Measurements from ENCODE around the gene TMEM198. TPM values are rescaled to one million over a fixed set of nuclear protein-coding genes. Genes with fewer than 3 reads are reported as not detected.

TMEM198 gene
- total and polyA plus RNA-seq, 9 of the 15 experiments (the other 6 are each of a cell fraction or from before 2014, with no cell fraction given) = 0.03 to 3.8 (median 1.0) TPM

- no peak for TF ChIP-seq NFIX (CRISPR knock-in tag; IDR thresholded peaks at IDR 0.05; ENCODE audit: low read depth)
- no peak for TF ChIP-seq ZNF561 (CRISPR knock-in tag; conservative IDR thresholded peaks at IDR 0.05)
- no peak for TF ChIP-seq SMAD2 (IDR thresholded peaks at IDR 0.05; ENCODE audit: low read depth, low read length)
- TF ChIP-seq ZKSCAN3 (CRISPR knock-in tag; IDR thresholded peaks at IDR 0.05) = no peak
- no peak for TF ChIP-seq BRCA1 (IDR thresholded peaks at IDR 0.05)
- TF ChIP-seq BRCA1 (CRISPR knock-in tag; IDR thresholded peaks at IDR 0.05) = no peak
- no peak for TF ChIP-seq NFATC3 (IDR thresholded peaks at IDR 0.05)
- peak; percentile 98 for TF ChIP-seq MYC (IDR thresholded peaks at IDR 0.05; ENCODE audit: low read depth, low read length)
- no peak; the same call in 1 of the 2 replicates for TF ChIP-seq MYC (CRISPR knock-in tag; IDR thresholded peaks at IDR 0.05; ENCODE audit: borderline replicate concordance, low read depth)
- no peak for TF ChIP-seq ZSCAN29 (IDR thresholded peaks at IDR 0.05)
- peak in 1 of 2 experiments; percentile 84; a peak in 2 of 4 replicates for TF ChIP-seq ZNF639 (CRISPR knock-in tag; conservative IDR thresholded peaks at IDR 0.05 in 1 of 2, IDR thresholded peaks at IDR 0.05 in 1 of 2)
- TF ChIP-seq MAX (CRISPR knock-in tag; IDR thresholded peaks at IDR 0.05) = peak; percentile 96
- TF ChIP-seq MAFF (IDR thresholded peaks at IDR 0.05; ENCODE audit: low read length) = no peak
- TF ChIP-seq ZNF280B (CRISPR knock-in tag; IDR thresholded peaks at IDR 0.05) = no peak
- TF ChIP-seq FOXP4 (CRISPR knock-in tag; IDR thresholded peaks at IDR 0.05; ENCODE audit: borderline replicate concordance) = no peak
- TF ChIP-seq ZNF644 (tag; IDR thresholded peaks at IDR 0.05; ENCODE audit: low read depth) = peak; percentile 92
- TF ChIP-seq ZFP1 (CRISPR knock-in tag; IDR thresholded peaks at IDR 0.05) = no peak
- no peak for TF ChIP-seq PATZ1 (CRISPR knock-in tag; IDR thresholded peaks at IDR 0.05; ENCODE audit: borderline replicate concordance)
- TF ChIP-seq PRMT5 (CRISPR knock-in tag; IDR thresholded peaks at IDR 0.05) = no peak
- no peak for TF ChIP-seq SMARCB1 (IDR thresholded peaks at IDR 0.05; ENCODE audit: insufficient read length, low read depth)
- no peak for TF ChIP-seq ZNF165 (CRISPR knock-in tag; IDR thresholded peaks at IDR 0.05; ENCODE audit: borderline replicate concordance)
- no peak for TF ChIP-seq PHTF2 (CRISPR knock-in tag; IDR thresholded peaks at IDR 0.05)
- peak; percentile 50; the same call in 1 of the 2 replicates for TF ChIP-seq E2F3 (CRISPR knock-in tag; IDR thresholded peaks at IDR 0.05)
- no peak for TF ChIP-seq PHB (CRISPR knock-in tag; IDR thresholded peaks at IDR 0.05)
Observed at GRCh38 chr2:219514196-219514761, 29.5 kb upstream of the TMEM198 start, which contains the start of gene ASIC4 (continued).

All from K562 (cell line).